ENCODE measurements around the gene EPS15.

The EPS15 gene

GRCh38 chr1:51306950-51307349 is 212.1 kb downstream of the EPS15 start:
- no peak for TF ChIP-seq CTCF (conservative IDR thresholded peaks at IDR 0.05; ENCODE audit: control insufficient read depth, insufficient read depth, low read depth, low read length)
- H3K4me3 ChIP-seq (ENCODE audit: control insufficient read depth, low read depth, low read length): no peak overlapping the region
- DNase-seq (ENCODE audit: low read depth): no peak

GRCh38 chr1:51305371-51305823 is 213.7 kb downstream of the EPS15 start:
- no peak for TF ChIP-seq CTCF (conservative IDR thresholded peaks at IDR 0.05; ENCODE audit: control insufficient read depth, insufficient read depth, low read depth, low read length)
- DNase-seq (ENCODE audit: low read depth): no peak
- no peak overlapping the region for H3K4me3 ChIP-seq (ENCODE audit: control insufficient read depth, low read depth, low read length)

- DNase-seq (ENCODE audit: low read depth): no peak
- H3K4me3 ChIP-seq (ENCODE audit: control insufficient read depth, low read depth, low read length): no peak overlapping the region
- TF ChIP-seq CTCF (conservative IDR thresholded peaks at IDR 0.05; ENCODE audit: control insufficient read depth, insufficient read depth, low read depth, low read length): no peak
Measured at GRCh38 chr1:51304360-51304759, 214.7 kb downstream of the EPS15 start.
